Smooth muscle cell (in vitro differentiated cells): ENCODE measurements around the gene NPIPB8. TPM values are rescaled to one million over a fixed set of nuclear protein-coding genes. Genes with fewer than 3 reads are reported as not detected.
"Not testable (repeated sequence)": the region's sequence is repeated elsewhere in the genome, so short reads cannot be mapped to it uniquely, and the experiment has no call there.

ENCODE experiments used
- DNase-seq: peaks from one replicate; lab custom pipeline; 2025; ENCODE audit not compliant: unreplicated experiment; lab: John Stamatoyannopoulos, UW
- H2AFZ ChIP-seq: fragments of 200-600 bp; sonication (generic); 2 replicates; pipeline ENCODE4 v1.6.0; 2016; ENCODE audit warnings: antibody characterized with exemption, low read depth, mild to moderate bottlenecking
- H3F3A ChIP-seq: fragments of 200-600 bp; sonication (generic); 2 replicates; pipeline ENCODE4 v1.6.0; 2017; ENCODE audit warnings: antibody characterized with exemption, low read depth
- H3K27ac ChIP-seq: fragments of 200-600 bp; sonication (generic); 2 replicates; pipeline ENCODE4 v1.5.1; 2016; ENCODE audit warnings: low read depth, mild to moderate bottlenecking
- H3K27me3 ChIP-seq: fragments of 200-600 bp; sonication (generic); 2 replicates; pipeline ENCODE4 v1.6.1; 2016; ENCODE audit warnings: low read depth, mild to moderate bottlenecking
- H3K36me3 ChIP-seq: fragments of 200-600 bp; sonication (generic); 2 replicates; pipeline ENCODE4 v1.5.1; 2016; ENCODE audit warnings: low read depth
- H3K4me1 ChIP-seq: fragments of 200-600 bp; sonication (generic); 2 replicates; pipeline ENCODE4 v1.5.1; 2016; ENCODE audit warnings: low read depth
- H3K4me2 ChIP-seq: fragments of 200-600 bp; sonication (generic); 2 replicates; pipeline ENCODE4 v1.6.0; 2016; ENCODE audit warnings: mild to moderate bottlenecking
- H3K4me3 ChIP-seq: fragments of 200-600 bp; sonication (generic); 2 replicates; pipeline ENCODE4 v1.5.1; 2016; ENCODE audit warnings: mild to moderate bottlenecking
- H3K79me2 ChIP-seq: fragments of 200-600 bp; sonication (generic); 2 replicates; pipeline ENCODE4 v1.6.0; 2016; ENCODE audit warnings: low read depth, mild to moderate bottlenecking
- H3K9ac ChIP-seq: fragments of 200-600 bp; sonication (generic); 2 replicates; pipeline ENCODE4 v1.6.0; 2016; ENCODE audit warnings: low read depth
- H3K9me3 ChIP-seq: fragments of 200-600 bp; sonication (generic); replicated peaks from 2 replicates; pipeline ENCODE4 v1.5.1; 2016; ENCODE audit warnings: low read depth
- H4K20me1 ChIP-seq: fragments of 200-600 bp; sonication (generic); 2 replicates; pipeline ENCODE4 v1.6.0; 2016; ENCODE audit warnings: low read depth
- WGBS: methylation state at CpG from one replicate; pipeline ENCODE4 v1.1.7; 2016; ENCODE audit warnings: low lambda C conversion rate; 5-methylcytosine and 5-hydroxymethylcytosine counted together
- polyA plus RNA-seq: library from polyadenylated mRNA; unstranded; fragments of >200 nt; fragmentation: Nextera tagmentation; extraction: Ambion mirVana; gene quantifications from 2 replicates; pipeline ENCODE4 v1.2.1, GENCODE V29; 2016
- total RNA-seq: library from RNA; depleted of rRNA; stranded (reverse); fragments of >200 nt; gene quantifications from 2 replicates; pipeline ENCODE4 v1.2.3, GENCODE V29; 2014

The NPIPB8 gene
- total and polyA plus RNA-seq, 2 experiments from 2014 or later, result 0.58 TPM; not detected in 1

DNA sequence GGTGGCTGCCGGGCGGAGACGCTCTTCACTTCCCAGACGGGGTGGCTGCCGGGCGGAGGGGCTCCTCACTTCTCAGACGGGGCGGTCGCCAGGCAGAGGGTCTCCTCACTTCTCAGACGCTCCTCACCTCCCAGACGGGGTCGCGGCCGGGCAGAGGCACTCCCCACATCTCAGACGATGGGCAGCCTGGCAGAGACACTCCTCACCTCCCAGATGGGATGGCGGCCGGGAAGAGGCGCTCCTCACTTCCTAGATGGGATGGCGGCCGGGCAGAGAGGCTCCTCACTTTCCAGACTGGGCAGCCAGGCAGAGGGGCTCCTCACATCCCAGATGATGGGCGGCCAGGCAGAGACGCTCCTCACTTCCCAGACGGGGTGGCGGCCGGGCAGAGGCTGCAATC lies 28.4 kb downstream of the NPIPB8 start:
- H3K79me2 ChIP-seq, H3K4me2 ChIP-seq, DNase-seq, H3K4me1 ChIP-seq, H3K27me3 ChIP-seq, H4K20me1 ChIP-seq, H3F3A ChIP-seq, H3K4me3 ChIP-seq, H2AFZ ChIP-seq, H3K27ac ChIP-seq, H3K36me3 ChIP-seq, H3K9me3 ChIP-seq, H3K9ac ChIP-seq: not testable (repeated sequence)
- WGBS, result 97% methylated on average over 13 of the region's 25 CpGs

DNA sequence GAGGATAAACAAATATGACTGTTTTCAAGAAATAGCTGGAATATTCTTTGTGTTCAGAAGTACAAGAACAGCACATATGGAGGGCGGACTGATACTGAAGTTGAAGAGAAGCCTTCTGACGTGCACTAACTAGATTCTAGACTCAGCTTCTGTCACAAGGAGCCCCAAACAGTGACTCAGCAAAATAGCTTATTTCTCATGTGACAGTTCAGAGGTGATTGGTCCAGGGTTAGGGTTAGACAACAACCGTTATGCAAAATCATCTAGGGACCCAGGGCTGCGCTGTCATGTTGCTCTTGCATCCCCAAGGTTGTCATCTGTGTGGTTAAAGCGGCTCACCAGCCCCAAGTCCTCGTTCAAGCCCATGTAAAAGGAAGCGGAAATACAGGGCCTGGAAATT lies 29.6 kb downstream of the NPIPB8 start:
- not testable (repeated sequence) for DNase-seq, H3K79me2 ChIP-seq, H4K20me1 ChIP-seq, H3K4me3 ChIP-seq, H2AFZ ChIP-seq, H3F3A ChIP-seq, H3K4me1 ChIP-seq, H3K27me3 ChIP-seq, H3K4me2 ChIP-seq, H3K9ac ChIP-seq, H3K36me3 ChIP-seq, H3K9me3 ChIP-seq, H3K27ac ChIP-seq
- WGBS, result no CpG with 5 or more reads among the region's 7 CpGs

DNA sequence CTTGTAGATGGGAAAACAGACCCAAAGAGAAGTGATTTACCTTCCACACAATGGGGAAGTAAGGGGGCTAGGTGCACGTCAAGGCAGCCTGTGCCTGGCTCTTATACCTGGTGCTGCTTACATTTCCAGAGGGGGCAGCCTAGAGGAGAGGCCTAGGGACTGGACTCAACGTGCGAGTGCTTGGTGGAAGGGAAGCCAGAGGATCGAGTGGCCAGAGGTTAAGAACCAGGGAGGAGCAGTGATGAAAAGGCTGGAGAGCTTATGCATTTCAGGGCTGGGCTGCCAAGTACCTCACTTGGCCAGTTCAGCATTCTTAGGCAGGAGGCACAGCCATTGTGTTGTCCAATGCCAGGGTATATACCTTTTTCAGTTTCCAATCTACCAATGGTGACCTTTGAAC lies 30.3 kb downstream of the NPIPB8 start:
- H3K79me2 ChIP-seq, DNase-seq, H3K4me3 ChIP-seq, H3K4me1 ChIP-seq, H3K27ac ChIP-seq, H4K20me1 ChIP-seq, H3K27me3 ChIP-seq, H3K9ac ChIP-seq, H3K4me2 ChIP-seq, H3F3A ChIP-seq, H3K9me3 ChIP-seq, H2AFZ ChIP-seq, H3K36me3 ChIP-seq: not testable (repeated sequence)
- no CpG with 5 or more reads among the region's 4 CpGs for WGBS

DNA sequence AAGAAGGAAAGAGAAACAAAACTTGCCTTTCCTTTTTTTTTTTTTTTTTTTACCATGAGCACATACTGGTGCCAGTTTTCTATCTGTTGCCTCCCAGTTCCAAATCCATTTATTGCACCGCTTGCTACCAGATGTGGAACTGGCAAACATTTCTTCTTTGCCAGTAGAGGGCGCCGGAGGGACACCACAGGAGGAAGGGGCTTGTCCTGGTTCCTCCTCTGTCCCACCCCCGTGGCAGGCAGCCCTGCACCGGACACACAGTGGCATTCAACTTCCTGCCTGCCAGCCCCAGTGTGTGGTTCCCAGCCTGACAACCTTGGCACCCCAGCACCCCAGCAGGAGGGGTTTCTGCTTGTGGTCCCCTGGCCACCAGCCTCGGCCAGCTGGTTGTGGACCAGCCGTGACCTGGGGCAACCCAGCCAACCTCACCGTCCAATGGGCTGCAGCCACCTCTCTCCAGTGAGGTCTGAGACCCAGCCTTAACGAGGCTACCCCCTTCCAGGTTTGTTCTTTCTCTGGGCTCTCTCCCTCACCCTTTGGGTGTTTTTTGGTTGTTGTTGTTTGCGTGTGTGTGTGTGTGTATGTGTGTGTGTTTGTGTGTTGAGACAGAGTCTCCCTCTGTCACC lies 50.6 kb downstream of the NPIPB8 start:
- not testable (repeated sequence) for H3K27ac ChIP-seq, H3K27me3 ChIP-seq, H3K36me3 ChIP-seq, H3K4me1 ChIP-seq, H3K4me3 ChIP-seq, H3K9ac ChIP-seq, H2AFZ ChIP-seq, DNase-seq, H3K9me3 ChIP-seq, H4K20me1 ChIP-seq, H3K79me2 ChIP-seq, H3K4me2 ChIP-seq, H3F3A ChIP-seq
- WGBS, result no CpG with 5 or more reads among the region's 10 CpGs

DNA sequence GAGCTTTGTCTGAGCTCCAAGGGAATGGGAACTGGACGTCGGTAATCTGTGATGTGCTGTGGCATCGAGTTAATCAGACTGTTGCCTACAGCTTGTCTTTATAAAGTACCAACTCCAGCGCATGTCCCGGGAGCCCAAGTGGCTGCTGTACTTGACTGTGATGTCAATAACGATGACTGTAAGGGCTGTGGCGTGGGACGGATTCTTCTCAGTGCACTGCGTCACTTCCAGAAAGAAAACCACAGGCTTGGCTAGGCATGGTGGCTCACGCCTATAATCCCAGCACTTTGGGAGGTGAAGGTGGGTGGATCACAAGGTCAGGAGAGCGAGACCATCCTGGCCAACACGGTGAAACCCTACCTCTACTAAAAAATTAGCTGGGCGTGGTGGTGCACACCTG lies 51.6 kb downstream of the NPIPB8 start:
- DNase-seq, H3K9ac ChIP-seq, H3K36me3 ChIP-seq, H3F3A ChIP-seq, H3K79me2 ChIP-seq, H3K4me2 ChIP-seq, H3K4me1 ChIP-seq, H3K9me3 ChIP-seq, H2AFZ ChIP-seq, H3K4me3 ChIP-seq, H3K27me3 ChIP-seq, H4K20me1 ChIP-seq, H3K27ac ChIP-seq: not testable (repeated sequence)
- WGBS, result no CpG with 5 or more reads among the region's 13 CpGs

DNA sequence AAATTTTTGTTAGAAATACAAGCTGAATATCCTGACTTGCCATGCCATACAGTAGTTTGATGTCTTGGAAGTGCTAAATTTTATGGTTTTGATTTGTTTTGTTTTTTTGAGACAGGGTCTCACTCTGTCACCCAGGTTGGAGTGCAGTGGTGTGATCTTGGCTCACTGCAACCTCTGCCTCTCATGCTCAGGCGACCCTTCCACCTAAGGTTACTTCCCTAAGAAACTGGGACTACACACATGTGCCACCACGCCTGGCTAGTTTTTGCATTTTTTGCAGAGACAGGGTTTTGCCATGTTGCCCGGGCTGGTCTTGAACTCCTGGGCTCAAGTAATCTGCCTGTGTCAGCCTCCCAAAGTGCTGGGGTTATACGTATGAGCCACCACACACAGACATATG lies 53.9 kb downstream of the NPIPB8 start:
- H3K4me3 ChIP-seq, H3K9ac ChIP-seq, H2AFZ ChIP-seq, H3K27ac ChIP-seq, H3K4me1 ChIP-seq, H3K4me2 ChIP-seq, DNase-seq, H3K36me3 ChIP-seq, H3K27me3 ChIP-seq, H3F3A ChIP-seq, H3K9me3 ChIP-seq, H4K20me1 ChIP-seq, H3K79me2 ChIP-seq: not testable (repeated sequence)
- WGBS, result 91% methylated on average over 2 of the region's 4 CpGs

DNA sequence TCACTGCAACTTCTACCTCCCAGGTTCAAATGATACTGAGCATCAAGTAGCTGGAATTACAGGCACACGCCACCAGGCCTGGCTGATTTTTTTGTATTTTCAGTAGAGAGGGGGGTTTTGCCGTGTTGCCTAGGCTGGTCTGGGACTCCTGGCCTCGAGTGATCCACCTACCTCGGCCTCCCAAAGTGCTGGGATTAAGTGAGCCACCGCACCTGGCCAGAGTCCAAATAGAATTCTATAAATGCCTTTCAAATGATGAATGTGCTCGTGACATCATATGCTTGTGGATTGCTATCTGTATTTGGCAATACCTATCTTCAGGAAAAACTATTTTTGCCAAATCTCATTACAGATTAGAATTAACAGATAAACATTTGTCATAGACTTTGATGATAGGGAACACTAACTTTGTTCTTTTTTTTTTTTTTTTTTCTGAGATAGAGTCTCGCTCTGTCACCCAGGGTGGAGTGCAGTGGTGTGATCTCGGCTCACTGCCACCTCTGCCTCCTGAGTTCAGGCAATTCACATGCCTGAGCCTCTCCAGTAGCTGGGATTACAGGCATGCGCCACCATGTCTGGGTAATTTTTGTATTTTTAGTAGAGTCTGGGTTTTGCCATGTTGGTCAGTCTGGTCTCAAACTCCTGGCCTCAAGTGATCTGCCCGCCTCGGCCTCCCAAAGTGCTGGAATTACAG lies 55.5 kb downstream of the NPIPB8 start:
- H2AFZ ChIP-seq, H3K27ac ChIP-seq, H3K79me2 ChIP-seq, H3K4me3 ChIP-seq, H3K4me1 ChIP-seq, H3K4me2 ChIP-seq, H3K36me3 ChIP-seq, DNase-seq, H4K20me1 ChIP-seq, H3K27me3 ChIP-seq, H3K9ac ChIP-seq, H3F3A ChIP-seq, H3K9me3 ChIP-seq: not testable (repeated sequence)
- no CpG with 5 or more reads among the region's 11 CpGs for WGBS

DNA sequence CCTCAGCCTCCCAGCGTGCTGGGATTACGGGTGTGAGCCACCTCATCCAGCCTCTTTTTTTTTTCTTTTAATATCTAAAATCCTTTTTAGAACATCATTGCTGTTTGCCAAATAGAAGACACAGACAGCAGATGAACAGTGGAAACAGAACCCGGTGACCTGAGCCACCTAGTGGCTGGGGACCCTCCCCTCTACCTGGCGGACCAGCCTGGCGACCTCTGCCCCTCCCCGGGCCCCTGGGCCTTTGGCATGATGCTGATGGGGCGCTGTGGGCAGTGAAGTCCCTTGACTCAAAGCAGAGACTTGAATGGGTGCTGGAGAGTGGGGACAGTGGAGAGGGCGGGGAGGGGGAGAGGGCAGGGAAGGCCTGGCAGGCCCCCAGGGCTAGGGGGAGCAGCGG lies 61.9 kb downstream of the NPIPB8 start:
- H3K36me3 ChIP-seq, H3K27ac ChIP-seq, H3K27me3 ChIP-seq, H3K4me2 ChIP-seq, H3F3A ChIP-seq, H3K4me1 ChIP-seq, H3K79me2 ChIP-seq, DNase-seq, H3K9me3 ChIP-seq, H3K4me3 ChIP-seq, H2AFZ ChIP-seq, H4K20me1 ChIP-seq, H3K9ac ChIP-seq: not testable (repeated sequence)
- WGBS, result no CpG with 5 or more reads among the region's 9 CpGs
